Gastrocnemius medialis (tissue), 4 donors: ENCODE data around the gene TOR2A. TPM values are rescaled to one million over a fixed set of nuclear protein-coding genes. Genes with fewer than 3 reads are reported as not detected.
A peak's percentile ranks its signal among the peaks of the same experiment; 100 is the strongest.

Source experiments
- ATAC-seq, 2 donors: fragments of 150-250 bp; one replicate each; pipeline ENCODE4 v1.9.1; 2016
- DNase-seq, 2 donors: peaks; one replicate each; pipeline ENCODE4 v3.0.0-alpha.2; 2019
- H3K27ac ChIP-seq, 4 donors: fragments of 200-600 bp; sonication (generic); 1 replicate in 1 of 4; 2 replicates in 3 of 4; pipeline ENCODE4 v1.5.1; 2016 to 2018; ENCODE audit warnings: mild to moderate bottlenecking in 2 of 4, moderate library complexity in 1 of 4
- H3K27me3 ChIP-seq, 3 donors: fragments of 200-600 bp; sonication (generic) in 2 of 3; 1 replicate in 1 of 3; 2 replicates in 2 of 3; pipeline versions ENCODE4 v1.5.1 to v1.6.0; 2016 to 2019; ENCODE audit warnings: mild to moderate bottlenecking in 1 of 3, moderate library complexity in 1 of 3
- H3K36me3 ChIP-seq, 2 donors: fragments of 200-600 bp; sonication (generic) in 1 of 2; one replicate each; pipeline ENCODE4 v1.5.1; 2017 to 2018
- H3K4me1 ChIP-seq, 2 donors: fragments of 200-600 bp; sonication (generic) in 1 of 2; one replicate each; pipeline ENCODE4 v1.5.1; 2016 to 2017; ENCODE audit warnings: mild to moderate bottlenecking in 2 of 2
- H3K4me3 ChIP-seq, 4 donors: fragments of 200-600 bp; sonication (generic) in 3 of 4; 1 replicate in 1 of 4; 2 replicates in 3 of 4; pipeline ENCODE4 v1.5.1; 2016 to 2019; ENCODE audit warnings: mild to moderate bottlenecking in 2 of 4
- H3K9me3 ChIP-seq, 3 donors: fragments of 200-600 bp; sonication (generic) in 2 of 3; 1 replicate in 1 of 3; 2 replicates in 2 of 3; pipeline ENCODE4 v1.5.1; 2016 to 2019
- CTCF ChIP-seq, 5 experiments: fragments of 450-650 bp in 3 of 5; fragments of 200-600 bp in 2 of 5; sonication (generic) in 2 of 5; IDR thresholded peaks in 4 of 5; conservative IDR thresholded peaks in 1 of 5; 1 replicate in 4 of 5; 2 replicates in 1 of 5; pipeline ENCODE4 v1.5.1; 2016 to 2019; ENCODE audit warnings: antibody characterized with exemption in 5 of 5, mild to moderate bottlenecking in 3 of 5, moderate library complexity in 3 of 5
- POLR2A ChIP-seq, 2 donors: fragments of 450-650 bp; IDR thresholded peaks; one replicate each; pipeline ENCODE4 v1.6.1; 2017; ENCODE audit warnings: antibody characterized with exemption in 2 of 2, mild to moderate bottlenecking in 2 of 2, moderate library complexity in 2 of 2
- in situ Hi-C, 4 donors: fragments of 200-750 bp; cut with MboI; loops; one replicate each; pipeline versions ENCODE4 v1.15.0 to v1.8.0; 2017; ENCODE audit warnings: low sequenced_read_pairs in 4 of 4
- intact Hi-C: fragments of 100-400 bp; cut with DNase I; formaldehyde crosslinking; loops from one replicate; pipeline ENCODE4 v1.15.1; 2023; ENCODE audit warnings: low total_unique reads
- total RNA-seq, 4 donors: library from RNA; depleted of rRNA; stranded (reverse); fragments of >200 nt; gene quantifications; one replicate each; pipeline versions ENCODE4 v1.1.0 to v1.2.3, GENCODE V29; 2016

TOR2A gene
- total RNA-seq, 4 donors from 2014 or later = 3.2 to 10.6 (median 9.6) TPM

DNA sequence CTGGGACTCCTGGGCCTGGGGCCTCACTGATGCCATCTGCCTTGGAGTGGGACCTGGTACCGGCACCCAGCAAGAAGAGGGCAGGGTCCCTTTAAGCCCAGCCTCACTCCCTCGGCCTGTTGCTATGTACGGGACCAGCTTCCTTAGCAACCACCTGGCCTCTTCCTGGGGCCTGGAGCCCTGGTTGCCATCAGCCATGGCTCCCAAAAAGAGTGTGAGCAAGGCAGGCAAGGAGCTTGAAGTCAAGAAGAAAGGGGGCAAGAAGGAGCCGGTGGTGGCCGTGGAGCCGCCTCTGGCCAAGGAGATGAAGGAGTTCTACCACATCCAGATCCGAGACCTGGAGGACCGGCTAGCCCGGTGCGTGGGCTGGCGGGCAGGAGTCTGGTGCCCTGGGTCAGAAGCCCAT lies 28.3 kb downstream of the TOR2A start, which contains the start of gene CFAP157:
CFAP157 (plus strand) TSS at position 153 of the 406 bp plus-strand sequence; CDS start at position 197, 44 bp downstream.
- ATAC-seq (no peak), DNase-seq (no peak)
- intact Hi-C loops (no loop called here), in situ Hi-C loops (no loop called here)
- Histone ChIP-seq H3K27me3 (no peaks in the 10 kb centered on the region), H3K4me1 (no peaks in the 10 kb centered on the region), H3K9me3 (no peaks in the 10 kb centered on the region), H3K4me3 (no peak within 1 kb of the TSS), H3K36me3 (no peaks in the 10 kb centered on the region), H3K27ac (no peak within 1 kb of the TSS)
- TF ChIP-seq POLR2A (IDR thresholded peaks at IDR 0.05) (no peak), CTCF (IDR thresholded peaks at IDR 0.05 in 4 of 5, conservative IDR thresholded peaks at IDR 0.05 in 1 of 5) (no peak)

GRCh38 chr9:127705577-127706379 lies 29.3 kb downstream of the TOR2A start:
- H3K27me3 ChIP-seq = no peaks in the 10 kb centered on the region
- TF ChIP-seq POLR2A (IDR thresholded peaks at IDR 0.05) = no peak
- no peak for TF ChIP-seq CTCF (IDR thresholded peaks at IDR 0.05 in 4 of 5, conservative IDR thresholded peaks at IDR 0.05 in 1 of 5)
- ATAC-seq = no peak
- peaks cover under 1 to 2% of the 10 kb centered on the region in 2 donors for H3K4me1 ChIP-seq
- intact Hi-C loops = no loop called here
- DNase-seq = no peak
- no peaks in the 10 kb centered on the region for H3K36me3 ChIP-seq
- no peak overlapping the region for H3K27ac ChIP-seq
- no peaks in the 10 kb centered on the region for H3K9me3 ChIP-seq
- in situ Hi-C loops = no loop called here
- H3K4me3 ChIP-seq = no peak overlapping the region

GRCh38 chr9:127703289-127703946 lies 31.7 kb downstream of the TOR2A start:
- Histone ChIP-seq H3K9me3 (no peaks in the 10 kb centered on the region), H3K36me3 (no peaks in the 10 kb centered on the region), H3K27me3 (no peaks in the 10 kb centered on the region), H3K27ac (no peak overlapping the region), H3K4me1 (peaks cover 13 to 20% of the 10 kb centered on the region in 2 donors), H3K4me3 (no peak overlapping the region)
- in situ Hi-C loops (no loop called here), intact Hi-C loops (no loop called here)
- DNase-seq (no peak), ATAC-seq (no peak)
- TF ChIP-seq POLR2A (IDR thresholded peaks at IDR 0.05) = no peak
- no peak for TF ChIP-seq CTCF (IDR thresholded peaks at IDR 0.05 in 4 of 5, conservative IDR thresholded peaks at IDR 0.05 in 1 of 5)

- no peaks in the 10 kb centered on the region for H3K9me3 ChIP-seq
- H3K36me3 ChIP-seq = no peaks in the 10 kb centered on the region
- H3K27ac ChIP-seq = peak overlapping the region; percentile 85 to 96 (median 91)
- H3K4me3 ChIP-seq = no peak overlapping the region
- intact Hi-C loops (loop anchor here (1.0 kb wide), 1 partner anchor 15 kb away; the partner anchor contains the start of gene PTRH1), in situ Hi-C loops (no loop called here)
- H3K27me3 ChIP-seq = no peaks in the 10 kb centered on the region
- peaks cover 13 to 20% of the 10 kb centered on the region in 2 donors for H3K4me1 ChIP-seq
- ATAC-seq = peak in 1 of 2 donors; percentile 44
- DNase-seq = no peak
- TF ChIP-seq CTCF (IDR thresholded peaks at IDR 0.05 in 4 of 5, conservative IDR thresholded peaks at IDR 0.05 in 1 of 5) = no peak
- no peak for TF ChIP-seq POLR2A (IDR thresholded peaks at IDR 0.05)
Observed at GRCh38 chr9:127700594-127701255, 34.4 kb downstream of the TOR2A start.
